ENCODE measurements around the gene MLN.

Gene MLN

GRCh38 chr6:33803571-33804053, at the start of gene MLN:
TSS of gene MLN (minus strand) at chr6:33804003. CDS start at chr6:33801163, 2,840 bp downstream.
- Histone ChIP-seq H3K9me3 (ENCODE audit: control insufficient read depth, low read length) (no peaks in the 10 kb centered on the region), H3K4me2 (ENCODE audit: low read length) (no peak within 1 kb of the TSS), H3K27ac (no peak within 1 kb of the TSS), H2AFZ (no peak within 1 kb of the TSS), H3K36me3 (ENCODE audit: control insufficient read depth, insufficient read depth, low read length) (no peaks in the 10 kb centered on the region), H3K79me2 (no peaks in the 10 kb centered on the region), H3K27me3 (ENCODE audit: control insufficient read depth, insufficient read depth, low read length) (no peaks in the 10 kb centered on the region), H3K4me1 (no peaks in the 10 kb centered on the region), H3K9ac (no peak within 1 kb of the TSS), H3K4me3 (ENCODE audit: low read depth, low read length) (no peak within 1 kb of the TSS)
- no peak for TF ChIP-seq CTCF (IDR thresholded peaks at IDR 0.05)

- TF ChIP-seq CTCF (IDR thresholded peaks at IDR 0.05), result no peak
- no peak overlapping the region for H3K9ac ChIP-seq
Observed at GRCh38 chr6:33853026-33853425, 49.2 kb upstream of the MLN start.

GRCh38 chr6:33851959-33852358, 48.2 kb upstream of the MLN start:
- H3K36me3 ChIP-seq (ENCODE audit: control insufficient read depth, insufficient read depth, low read length), result no peaks in the 10 kb centered on the region
- H3K9me3 ChIP-seq (ENCODE audit: control insufficient read depth, low read length), result no peaks in the 10 kb centered on the region

More at GRCh38 chr6:33853026-33853425, 49.2 kb upstream of the MLN start:
- no peaks in the 10 kb centered on the region for H3K9me3 ChIP-seq (ENCODE audit: control insufficient read depth, low read length)
- H3K4me2 ChIP-seq (ENCODE audit: low read length), result no peak overlapping the region
- H3K4me1 ChIP-seq, result no peaks in the 10 kb centered on the region
- no peaks in the 10 kb centered on the region for H3K27me3 ChIP-seq (ENCODE audit: control insufficient read depth, insufficient read depth, low read length)
- H3K36me3 ChIP-seq (ENCODE audit: control insufficient read depth, insufficient read depth, low read length), result no peaks in the 10 kb centered on the region
- no peak overlapping the region for H2AFZ ChIP-seq
- no peak overlapping the region for H3K27ac ChIP-seq
- no peaks in the 10 kb centered on the region for H3K79me2 ChIP-seq
- no peak overlapping the region for H3K4me3 ChIP-seq (ENCODE audit: low read depth, low read length)

GRCh38 chr6:33850869-33851541, 47.2 kb upstream of the MLN start:
- Histone ChIP-seq H3K4me3 (ENCODE audit: low read depth, low read length) (no peak overlapping the region), H3K4me2 (ENCODE audit: low read length) (no peak overlapping the region), H3K79me2 (no peaks in the 10 kb centered on the region), H2AFZ (no peak overlapping the region), H3K27me3 (ENCODE audit: control insufficient read depth, insufficient read depth, low read length) (no peaks in the 10 kb centered on the region), H3K27ac (no peak overlapping the region), H3K36me3 (ENCODE audit: control insufficient read depth, insufficient read depth, low read length) (no peaks in the 10 kb centered on the region), H3K9me3 (ENCODE audit: control insufficient read depth, low read length) (no peaks in the 10 kb centered on the region), H3K9ac (no peak overlapping the region), H3K4me1 (no peaks in the 10 kb centered on the region)
- TF ChIP-seq CTCF (IDR thresholded peaks at IDR 0.05), result no peak

More at GRCh38 chr6:33851959-33852358, 48.2 kb upstream of the MLN start:
- no peak overlapping the region for H3K4me3 ChIP-seq (ENCODE audit: low read depth, low read length)
- H3K79me2 ChIP-seq, result no peaks in the 10 kb centered on the region
- no peaks in the 10 kb centered on the region for H3K4me1 ChIP-seq
- H3K27me3 ChIP-seq (ENCODE audit: control insufficient read depth, insufficient read depth, low read length), result no peaks in the 10 kb centered on the region
- H3K27ac ChIP-seq, result no peak overlapping the region
- no peak overlapping the region for H3K9ac ChIP-seq
- no peak for TF ChIP-seq CTCF (IDR thresholded peaks at IDR 0.05)
- H2AFZ ChIP-seq, result no peak overlapping the region
- no peak overlapping the region for H3K4me2 ChIP-seq (ENCODE audit: low read length)

GRCh38 chr6:33850296-33850695, 46.5 kb upstream of the MLN start:
- Histone ChIP-seq H3K27me3 (ENCODE audit: control insufficient read depth, insufficient read depth, low read length) (no peaks in the 10 kb centered on the region), H3K4me1 (no peaks in the 10 kb centered on the region), H3K4me3 (ENCODE audit: low read depth, low read length) (no peak overlapping the region), H3K79me2 (no peaks in the 10 kb centered on the region), H3K27ac (no peak overlapping the region), H3K36me3 (ENCODE audit: control insufficient read depth, insufficient read depth, low read length) (no peaks in the 10 kb centered on the region), H3K9me3 (ENCODE audit: control insufficient read depth, low read length) (no peaks in the 10 kb centered on the region), H3K9ac (no peak overlapping the region), H2AFZ (no peak overlapping the region), H3K4me2 (ENCODE audit: low read length) (no peak overlapping the region)
- no peak for TF ChIP-seq CTCF (IDR thresholded peaks at IDR 0.05)

Measured in parathyroid adenoma (tissue), 2 donors.